ENCODE data around the gene ACR.

The ACR gene

DNA sequence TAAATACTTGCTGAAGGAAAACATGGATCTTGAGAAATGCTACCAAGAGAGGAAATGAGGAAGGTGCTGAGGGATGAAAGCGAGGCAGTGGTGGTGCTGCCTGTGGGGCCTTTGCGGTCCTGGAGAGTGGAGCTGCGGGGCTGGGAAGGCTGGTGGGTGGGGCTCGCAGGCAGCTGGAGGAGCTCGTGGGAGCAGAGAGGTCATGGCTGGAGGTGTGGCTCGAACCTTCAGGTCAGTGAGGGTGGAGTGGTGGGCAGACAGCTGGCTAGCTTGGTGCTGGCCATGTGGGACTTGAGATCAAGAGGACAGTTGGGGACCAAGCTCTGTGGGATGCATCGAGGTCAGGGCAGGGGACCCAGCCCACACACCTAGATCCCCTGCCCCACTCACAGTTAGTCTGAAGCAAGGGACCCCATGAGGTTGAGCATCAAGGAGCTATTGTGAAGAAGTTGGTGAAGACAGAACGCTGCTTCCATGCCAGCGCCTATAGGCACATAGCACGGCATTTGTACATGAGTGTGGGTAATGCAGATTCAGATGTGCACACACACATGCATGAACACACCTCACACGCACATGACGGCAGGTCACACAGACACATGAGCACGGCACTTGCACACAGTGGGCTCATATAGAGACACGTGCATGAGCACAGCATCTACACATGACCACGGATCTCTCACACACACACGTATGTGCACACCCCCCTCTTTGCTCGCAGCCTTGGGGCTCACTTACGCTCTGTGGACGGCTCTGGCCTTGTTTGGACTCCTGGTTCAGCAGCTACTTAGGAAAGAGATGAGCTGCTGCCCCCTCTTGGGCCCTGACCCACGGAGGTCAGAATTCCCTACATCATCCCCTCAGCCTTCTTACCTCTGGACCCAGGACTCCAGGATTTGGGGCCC, 34.9 kb upstream of the ACR start:
- DNase-seq (ENCODE audit: low spot score) = no peak

DNA sequence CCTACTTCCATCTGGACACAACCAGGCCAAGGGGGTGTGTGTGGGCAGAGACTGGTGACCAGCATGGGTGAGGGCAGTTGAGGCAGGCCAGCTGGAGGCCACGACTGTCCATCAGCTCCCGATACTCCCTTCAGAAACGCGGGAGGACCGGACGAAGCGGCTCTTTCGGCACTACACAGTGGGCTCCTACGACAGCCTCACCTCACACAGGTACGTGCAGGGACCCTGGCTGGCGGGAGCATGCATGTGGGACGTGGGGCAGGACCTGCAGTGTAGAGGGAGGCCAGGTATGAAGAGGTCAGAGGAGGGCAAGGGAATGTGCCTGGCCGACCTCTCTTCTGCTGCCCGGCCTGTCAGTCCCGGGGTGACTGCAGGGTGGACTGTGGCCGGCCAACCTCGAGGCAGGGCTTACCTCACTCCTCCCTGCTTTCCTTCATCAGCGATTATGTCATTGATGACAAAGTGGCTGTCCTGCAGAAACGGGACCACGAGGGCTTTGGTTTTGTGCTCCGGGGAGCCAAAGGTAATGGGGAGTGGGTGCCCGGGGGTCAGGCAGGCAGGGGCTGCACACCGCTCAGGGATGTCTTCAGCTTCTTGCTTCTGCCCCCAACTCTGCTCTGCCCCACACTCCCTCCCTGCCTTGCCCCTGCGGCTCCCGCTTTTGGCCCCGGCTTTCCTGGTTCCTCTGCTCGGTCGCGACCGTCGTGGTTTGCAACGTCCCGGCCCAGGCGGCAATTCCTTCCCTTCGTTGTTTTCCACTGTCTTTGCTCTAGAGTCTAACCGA, 34.1 kb upstream of the ACR start:
- no peak for DNase-seq (ENCODE audit: low spot score)

DNA sequence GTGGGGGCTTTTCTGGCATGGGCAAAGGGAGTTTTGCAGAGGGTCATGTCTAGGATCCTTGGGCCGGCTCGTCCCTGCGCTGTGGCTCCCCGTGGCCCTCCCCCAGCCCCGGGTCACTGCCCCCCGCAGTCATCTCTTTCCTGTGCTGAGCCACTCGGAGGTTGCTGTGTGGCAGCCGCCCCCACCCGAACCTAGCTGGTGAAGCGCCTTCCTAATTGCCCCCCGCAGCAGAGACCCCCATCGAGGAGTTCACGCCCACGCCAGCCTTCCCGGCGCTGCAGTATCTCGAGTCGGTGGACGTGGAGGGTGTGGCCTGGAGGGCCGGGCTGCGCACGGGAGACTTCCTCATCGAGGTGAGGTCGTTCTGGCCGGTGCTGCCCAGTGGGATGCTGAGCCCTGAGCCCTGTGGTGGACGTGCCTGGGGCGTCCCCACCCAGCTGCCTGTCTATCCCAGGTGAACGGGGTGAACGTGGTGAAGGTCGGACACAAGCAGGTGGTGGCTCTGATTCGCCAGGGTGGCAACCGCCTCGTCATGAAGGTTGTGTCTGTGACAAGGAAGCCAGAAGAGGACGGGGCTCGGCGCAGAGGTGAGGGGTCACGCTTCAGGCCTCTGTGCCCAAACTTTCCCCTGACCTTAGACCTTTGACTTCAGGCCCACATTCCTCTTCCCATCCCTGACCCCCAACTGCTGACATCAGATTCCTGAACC, 33.3 kb upstream of the ACR start:
- DNase-seq (ENCODE audit: low spot score) = no peak

DNA sequence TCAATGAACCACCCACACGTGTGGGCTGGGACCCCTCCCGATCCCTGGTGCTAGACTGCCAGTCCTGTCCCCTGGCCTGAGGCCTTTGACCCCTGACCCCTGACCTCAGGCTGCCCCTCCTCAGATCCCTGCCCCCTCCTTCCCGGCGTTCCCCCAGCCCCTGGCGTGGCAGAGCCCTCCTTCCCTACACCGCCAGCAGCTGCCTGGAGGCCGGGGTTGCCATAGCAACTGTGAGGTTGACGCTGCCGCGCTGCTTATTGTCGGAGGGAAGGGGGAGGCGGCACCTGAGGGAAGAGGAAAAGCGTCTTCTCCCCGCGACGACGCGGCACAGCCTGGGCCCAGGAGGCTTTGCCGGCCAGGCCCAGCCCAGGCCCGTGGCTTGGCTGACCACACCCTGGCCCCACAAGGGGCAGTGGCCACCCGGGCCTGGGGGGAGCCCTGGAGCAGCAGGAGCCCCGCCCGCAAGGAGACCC, 32.7 kb upstream of the ACR start:
- no peak for DNase-seq (ENCODE audit: low spot score)

DNA sequence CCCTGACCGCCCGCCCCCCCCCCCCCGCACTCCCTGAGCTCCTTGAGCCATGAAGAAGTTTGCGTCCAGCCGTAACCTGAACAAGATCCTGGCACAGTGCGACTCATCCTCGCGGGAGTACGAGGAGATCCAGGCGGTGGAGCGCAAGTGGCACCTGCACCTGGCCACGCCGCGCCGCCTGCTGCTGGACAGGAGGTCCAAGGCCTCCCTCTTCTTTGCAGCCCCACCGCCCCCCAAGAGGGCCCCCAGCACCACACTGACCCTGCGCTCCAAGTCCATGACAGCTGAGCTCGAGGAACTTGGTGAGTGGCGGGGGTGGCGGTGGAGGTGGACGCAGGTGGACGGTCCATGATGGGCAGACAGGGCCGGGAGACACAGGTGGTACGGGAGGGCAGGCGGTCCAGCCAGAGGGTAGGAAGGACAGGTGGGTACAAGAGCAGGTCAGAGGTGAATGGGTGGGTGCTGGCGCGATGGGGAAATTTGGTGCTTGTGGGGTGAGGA, 32.1 kb upstream of the ACR start:
- no peak for DNase-seq (ENCODE audit: low spot score)

DNA sequence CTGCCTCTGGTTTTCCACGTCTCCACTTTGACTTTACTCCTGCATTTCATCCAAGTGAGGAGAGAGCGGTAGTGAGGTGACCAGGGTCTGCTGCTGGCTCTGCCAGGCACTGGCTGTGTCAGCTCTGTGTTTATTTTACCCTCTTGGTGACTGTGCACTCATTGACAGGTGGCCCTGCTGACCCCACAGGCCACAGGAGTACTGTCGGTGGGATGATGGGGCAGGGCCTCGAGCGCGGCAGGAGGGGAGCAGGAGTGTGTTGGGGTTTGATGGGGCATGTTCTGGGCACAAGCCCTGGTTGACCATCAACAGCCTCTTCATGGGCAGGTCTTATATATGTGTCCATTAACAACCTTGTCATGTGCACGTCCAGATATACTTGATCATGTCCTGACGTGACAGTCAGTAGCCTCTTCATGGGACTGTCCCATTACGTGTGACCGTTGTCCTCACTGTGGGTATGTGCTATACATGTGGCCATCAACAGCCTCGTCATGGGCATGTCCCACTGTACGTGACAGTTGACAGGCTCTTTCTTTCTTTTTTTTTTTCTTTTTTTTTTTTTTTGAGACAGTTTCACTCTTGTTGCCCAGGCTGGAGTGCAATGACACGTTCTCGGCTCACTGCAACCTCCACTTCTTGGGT, 31.4 kb upstream of the ACR start:
- no peak for DNase-seq (ENCODE audit: low spot score)

GRCh38 chr22:50708474-50708873, 29.5 kb upstream of the ACR start:
- DNase-seq (ENCODE audit: low spot score) = no peak

DNA sequence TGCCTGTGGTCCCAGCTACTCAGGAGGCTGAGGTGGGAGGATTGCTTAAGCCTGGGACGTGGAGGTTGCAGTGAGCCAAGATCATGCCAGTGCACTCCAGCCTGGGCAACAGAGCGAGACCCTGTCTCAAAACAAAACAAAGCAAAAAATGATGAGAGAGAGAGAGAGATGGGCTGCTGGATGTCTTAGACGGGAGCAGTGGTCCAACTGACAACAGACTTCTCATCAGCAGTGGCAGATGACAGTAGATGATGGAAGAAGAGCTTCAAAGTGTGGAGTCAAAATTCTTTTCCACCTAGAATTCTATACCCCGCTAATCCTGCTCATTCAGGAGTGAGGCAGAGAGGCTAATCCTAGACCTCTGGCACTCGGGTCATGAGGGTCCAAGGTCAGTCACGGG, 29.0 kb upstream of the ACR start:
- no peak for DNase-seq (ENCODE audit: low spot score)

- no peak for DNase-seq (ENCODE audit: low spot score)
Observed at GRCh38 chr22:50710221-50710620, 27.8 kb upstream of the ACR start.

GRCh38 chr22:50710886-50711285, 27.1 kb upstream of the ACR start:
- DNase-seq (ENCODE audit: low spot score) = no peak

- no peak for DNase-seq (ENCODE audit: low spot score)
Observed at GRCh38 chr22:50711446-50712340, 26.3 kb upstream of the ACR start.

- DNase-seq (ENCODE audit: low spot score) = no peak
Observed at GRCh38 chr22:50712341-50713007, 25.5 kb upstream of the ACR start.

DNA sequence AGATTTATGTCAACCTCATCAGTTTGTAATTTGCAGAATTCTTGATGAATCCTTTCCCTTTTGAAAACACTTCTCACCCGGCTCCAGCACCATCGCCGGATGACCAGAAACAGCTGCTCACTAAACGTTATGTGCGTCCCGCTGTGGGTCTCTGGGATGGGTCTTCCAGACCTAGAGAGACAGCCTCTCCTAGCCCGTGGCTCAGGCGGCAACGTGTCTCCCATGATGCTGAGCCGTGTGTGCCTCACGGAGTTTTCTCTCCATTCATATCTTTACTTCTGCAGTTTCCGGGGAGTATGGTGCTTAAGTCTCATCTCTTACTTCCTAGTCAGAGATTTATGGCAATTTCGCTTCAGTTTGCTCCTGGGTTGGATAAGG, 25.0 kb upstream of the ACR start:
- DNase-seq (ENCODE audit: low spot score) = no peak

DNA sequence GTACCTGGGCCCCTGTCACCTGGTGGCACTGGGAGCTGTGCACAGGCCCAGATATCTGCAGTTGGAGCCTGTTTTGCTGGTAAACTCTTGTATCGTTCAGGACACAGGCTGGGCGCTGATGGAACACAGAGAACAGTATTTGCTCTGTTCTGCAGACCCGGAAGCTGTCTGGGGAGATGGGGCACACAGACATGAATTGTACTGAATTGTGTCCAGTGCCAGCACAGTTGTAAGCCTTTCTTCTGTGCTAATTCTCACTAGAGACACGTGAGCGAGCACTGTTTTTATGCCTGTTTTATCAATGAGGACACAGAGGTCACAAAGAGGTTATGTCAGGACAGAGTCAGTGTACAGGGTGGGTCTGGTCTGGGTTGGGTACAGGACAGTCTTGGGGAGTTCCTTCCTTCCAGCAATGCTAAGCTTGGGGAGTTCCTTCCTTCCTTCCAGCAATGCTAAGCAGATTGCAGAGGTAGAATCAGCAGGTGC, 24.4 kb upstream of the ACR start:
- DNase-seq (ENCODE audit: low spot score) = no peak

DNA sequence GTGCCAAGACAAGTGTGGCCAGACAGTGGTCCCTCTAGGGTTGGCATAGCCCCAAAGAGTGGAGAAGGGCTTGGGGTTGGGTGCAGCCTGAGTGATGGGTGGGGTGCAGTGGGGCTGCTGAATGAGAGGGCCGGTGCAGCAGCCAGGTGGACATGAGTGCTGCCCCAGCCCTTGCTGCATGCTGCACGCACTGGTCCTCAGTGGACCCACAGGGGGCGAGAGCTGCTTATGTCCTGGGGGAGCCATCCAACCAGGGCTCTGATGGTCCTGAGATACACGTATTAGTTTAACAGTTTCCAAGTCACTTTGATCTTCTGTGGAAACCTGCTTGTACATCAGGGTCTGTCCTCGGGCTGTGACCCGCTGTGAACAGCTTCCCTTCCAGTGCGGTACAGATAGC, 23.9 kb upstream of the ACR start:
- no peak for DNase-seq (ENCODE audit: low spot score)

- DNase-seq (ENCODE audit: low spot score) = no peak
Observed at GRCh38 chr22:50714631-50715179, 23.3 kb upstream of the ACR start.

DNA sequence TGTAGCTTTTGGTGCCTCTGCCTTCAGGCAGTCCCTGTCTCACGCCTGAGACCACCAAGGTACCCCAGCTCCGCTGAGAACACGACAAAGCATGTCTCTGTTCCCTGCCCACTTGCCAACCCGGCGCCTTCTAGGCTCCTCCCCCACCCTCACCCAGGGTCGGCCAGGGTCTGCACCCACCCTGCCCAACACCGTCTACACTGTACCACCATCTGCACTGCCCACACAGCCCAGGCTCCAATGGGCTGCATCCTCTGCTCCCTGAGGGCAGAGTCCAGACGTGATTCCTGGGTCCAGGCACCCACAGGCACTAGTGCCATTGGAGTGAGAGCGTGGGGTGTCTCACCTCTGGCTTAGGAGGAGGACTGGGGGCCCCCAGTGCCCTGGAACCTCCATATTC, 22.8 kb upstream of the ACR start:
- DNase-seq (ENCODE audit: low spot score) = no peak

DNA sequence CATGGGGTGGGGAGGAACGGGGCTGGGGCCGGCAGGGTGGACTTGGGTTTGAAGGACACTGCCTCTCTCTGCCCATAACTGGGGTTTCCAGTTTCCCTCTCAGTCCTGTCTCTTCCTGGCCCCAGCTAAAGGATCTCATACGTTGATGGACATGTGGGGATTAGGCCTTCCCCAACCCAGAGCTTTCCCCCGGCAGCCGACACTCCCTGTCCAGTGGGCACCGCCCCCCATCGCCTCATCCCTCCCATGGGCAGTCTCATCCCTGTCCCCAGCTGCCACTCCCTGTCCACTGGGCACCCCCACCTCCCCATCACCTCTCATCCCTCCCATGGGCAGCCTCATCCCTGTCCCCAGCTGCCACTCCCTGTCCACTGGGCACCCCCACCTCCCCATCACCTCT, 22.2 kb upstream of the ACR start:
- DNase-seq (ENCODE audit: low spot score) = no peak

GRCh38 chr22:50716290-50717024, 21.5 kb upstream of the ACR start:
- DNase-seq (ENCODE audit: low spot score) = no peak

Measured in SW480 (cell line).